Measurements from ENCODE around the gene LHX8. TPM values are rescaled to one million over a fixed set of nuclear protein-coding genes. Genes with fewer than 3 reads are reported as not detected.

The LHX8 gene
- total RNA-seq, 4 donors from 2014 or later, result not detected

DNA sequence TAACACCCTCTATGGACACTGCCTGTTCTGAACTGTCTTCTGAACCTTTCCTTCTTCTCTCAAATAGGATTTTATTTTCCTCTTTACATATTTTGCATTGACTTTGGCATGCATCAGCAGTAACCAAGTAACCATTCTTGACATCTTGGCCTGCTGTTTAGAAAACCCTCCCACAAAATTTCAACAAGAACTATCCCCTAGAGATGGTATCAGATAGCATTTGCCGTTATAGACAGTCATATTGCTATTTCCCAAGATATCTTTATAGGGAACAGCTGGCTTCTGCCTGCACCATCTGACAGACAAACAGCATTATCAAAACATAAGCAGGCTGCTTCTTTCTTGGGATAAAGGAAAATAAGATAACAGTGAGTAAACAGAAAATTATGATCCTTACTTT is 54.7 kb downstream of the LHX8 start:
- 70 to 77% methylated on average over 1 of the region's 1 CpG for WGBS, 2 donors
- H3K4me3 ChIP-seq (ENCODE audit: low read depth, poor library complexity, severe bottlenecking), result no peak overlapping the region
- DNase-seq (ENCODE audit: low spot score in 2 of 2), result no peak
- TF ChIP-seq, protein P1, sequence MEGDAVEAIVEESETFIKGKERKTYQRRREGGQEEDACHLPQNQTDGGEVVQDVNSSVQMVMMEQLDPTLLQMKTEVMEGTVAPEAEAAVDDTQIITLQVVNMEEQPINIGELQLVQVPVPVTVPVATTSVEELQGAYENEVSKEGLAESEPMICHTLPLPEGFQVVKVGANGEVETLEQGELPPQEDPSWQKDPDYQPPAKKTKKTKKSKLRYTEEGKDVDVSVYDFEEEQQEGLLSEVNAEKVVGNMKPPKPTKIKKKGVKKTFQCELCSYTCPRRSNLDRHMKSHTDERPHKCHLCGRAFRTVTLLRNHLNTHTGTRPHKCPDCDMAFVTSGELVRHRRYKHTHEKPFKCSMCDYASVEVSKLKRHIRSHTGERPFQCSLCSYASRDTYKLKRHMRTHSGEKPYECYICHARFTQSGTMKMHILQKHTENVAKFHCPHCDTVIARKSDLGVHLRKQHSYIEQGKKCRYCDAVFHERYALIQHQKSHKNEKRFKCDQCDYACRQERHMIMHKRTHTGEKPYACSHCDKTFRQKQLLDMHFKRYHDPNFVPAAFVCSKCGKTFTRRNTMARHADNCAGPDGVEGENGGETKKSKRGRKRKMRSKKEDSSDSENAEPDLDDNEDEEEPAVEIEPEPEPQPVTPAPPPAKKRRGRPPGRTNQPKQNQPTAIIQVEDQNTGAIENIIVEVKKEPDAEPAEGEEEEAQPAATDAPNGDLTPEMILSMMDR (IDR thresholded peaks at IDR 0.05), result no peak
- TF ChIP-seq POLR2A (IDR thresholded peaks at IDR 0.05), result no peak
- intact Hi-C loops (cut with DNase I; ENCODE audit: low total_unique reads), result no loop called here

DNA sequence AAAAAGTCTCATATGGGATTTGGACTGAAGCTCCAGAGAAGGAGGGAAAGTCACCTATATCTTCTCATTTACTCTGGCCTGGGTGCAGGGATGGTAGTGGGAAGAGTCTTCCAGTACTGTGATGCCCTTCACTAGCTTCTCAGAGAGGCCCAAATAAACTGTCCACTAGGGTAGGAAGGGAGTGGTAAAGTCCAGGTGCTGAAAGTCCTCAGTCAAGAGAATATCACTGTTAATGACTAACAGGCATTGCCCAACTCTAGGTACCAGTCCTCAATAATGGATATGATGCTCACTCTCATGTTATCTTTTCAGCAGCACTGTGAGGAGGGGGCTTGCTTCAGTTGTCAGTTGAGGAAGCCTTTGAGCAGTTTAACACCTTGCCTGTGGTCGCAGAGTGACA is 64.0 kb downstream of the LHX8 start:
- intact Hi-C loops (cut with DNase I; ENCODE audit: low total_unique reads), result no loop called here
- TF ChIP-seq, protein P1 (IDR thresholded peaks at IDR 0.05), result no peak
- no peak for TF ChIP-seq POLR2A (IDR thresholded peaks at IDR 0.05)
- H3K4me3 ChIP-seq (ENCODE audit: low read depth, poor library complexity, severe bottlenecking), result no peak overlapping the region
- WGBS, 2 donors, result 50 to 52% methylated on average over 1 of the region's 1 CpG
- no peak for DNase-seq (ENCODE audit: low spot score in 2 of 2)

DNA sequence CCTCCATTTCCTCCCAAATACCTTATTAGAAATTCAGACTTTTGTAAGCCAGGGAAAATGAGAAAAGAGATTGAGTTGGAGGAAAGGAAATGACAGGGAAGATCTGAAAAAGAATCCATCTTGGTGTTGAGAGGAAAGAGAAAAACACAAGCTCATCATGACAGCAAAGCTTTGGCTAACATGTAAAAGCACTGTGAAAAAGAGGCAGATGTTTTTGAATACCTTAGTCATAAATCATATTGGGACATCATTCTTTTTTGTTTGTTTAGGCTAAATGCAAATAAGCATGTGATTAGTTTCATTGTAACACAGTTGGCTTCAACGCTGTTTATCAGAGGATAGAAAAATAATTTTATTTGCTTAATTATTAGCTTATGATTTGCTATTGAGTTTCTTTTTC is 64.6 kb downstream of the LHX8 start:
- intact Hi-C loops (cut with DNase I; ENCODE audit: low total_unique reads), result no loop called here
- TF ChIP-seq POLR2A (IDR thresholded peaks at IDR 0.05), result no peak
- TF ChIP-seq, protein P1 (IDR thresholded peaks at IDR 0.05), result no peak
- H3K4me3 ChIP-seq (ENCODE audit: low read depth, poor library complexity, severe bottlenecking), result no peak overlapping the region
- DNase-seq (ENCODE audit: low spot score in 2 of 2), result no peak
- WGBS, 2 donors, result 71 to 86% methylated on average over 1 of the region's 1 CpG

DNA sequence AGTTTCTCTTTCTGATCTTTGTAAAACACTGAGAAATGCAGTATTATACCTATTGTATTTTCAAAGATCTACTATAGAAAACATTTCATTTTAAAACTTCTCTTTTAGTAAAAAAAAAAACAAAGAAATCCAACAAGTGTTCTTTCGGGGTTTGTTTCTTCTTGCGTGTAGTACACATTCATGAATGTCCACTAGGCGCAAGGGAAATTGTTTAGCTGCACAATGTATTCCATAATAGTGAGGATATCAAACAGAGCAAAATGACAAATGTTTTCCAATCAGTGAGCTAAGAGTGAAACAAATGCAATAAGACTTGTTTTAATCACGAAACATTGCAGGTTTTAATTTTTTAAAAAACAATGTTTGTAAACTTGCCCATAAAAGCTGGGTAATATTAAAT is 68.6 kb downstream of the LHX8 start:
- intact Hi-C loops (cut with DNase I; ENCODE audit: low total_unique reads), result no loop called here
- TF ChIP-seq, protein P1 (IDR thresholded peaks at IDR 0.05), result no peak
- TF ChIP-seq POLR2A (IDR thresholded peaks at IDR 0.05), result no peak

DNA sequence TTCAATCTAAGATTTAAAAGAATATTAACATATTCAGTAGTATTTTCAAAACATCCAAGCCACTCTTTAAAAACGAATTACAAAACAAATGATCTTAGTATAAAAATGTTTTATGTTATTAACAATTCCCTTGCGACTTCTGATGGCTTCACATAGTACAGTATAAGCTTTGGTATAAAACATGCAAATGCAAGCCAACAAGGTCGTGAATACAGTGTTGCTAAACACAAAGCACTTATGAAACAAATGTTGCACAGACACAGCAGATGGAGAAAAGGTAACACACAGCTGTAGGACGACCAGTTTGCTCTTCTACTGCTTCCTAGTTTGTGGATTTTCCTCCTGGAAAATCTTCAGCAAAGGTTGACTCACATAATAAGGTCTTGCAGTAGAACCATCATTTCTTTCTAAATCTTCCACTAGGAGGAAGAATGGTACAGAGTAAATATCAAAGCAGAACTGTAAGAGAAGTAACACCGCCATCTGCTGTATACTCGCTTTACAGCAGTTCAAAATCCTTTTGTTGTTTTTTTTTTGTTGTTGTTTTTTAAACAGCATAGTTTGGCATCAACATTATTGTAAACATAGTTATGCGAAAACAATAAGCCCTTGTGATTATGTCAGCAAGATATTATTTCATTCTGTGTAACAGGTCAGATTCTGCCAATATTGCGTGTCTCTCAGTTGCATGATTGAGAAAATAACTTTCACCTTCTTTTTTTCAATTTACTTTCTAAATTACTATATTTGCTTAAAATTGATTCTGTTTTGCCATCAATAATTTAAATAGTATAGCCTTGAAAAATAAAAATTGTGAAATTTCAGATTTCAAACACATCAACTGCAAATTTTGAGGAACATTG is 69.5 kb downstream of the LHX8 start:
- H3K4me3 ChIP-seq (ENCODE audit: low read depth, poor library complexity, severe bottlenecking), result no peak overlapping the region
- no peak for TF ChIP-seq POLR2A (IDR thresholded peaks at IDR 0.05)
- TF ChIP-seq, protein P1 (IDR thresholded peaks at IDR 0.05), result no peak
- 24 to 25% methylated on average over 8 of the region's 8 CpGs for WGBS, 2 donors
- DNase-seq (ENCODE audit: low spot score in 2 of 2), result no peak
- intact Hi-C loops (cut with DNase I; ENCODE audit: low total_unique reads), result no loop called here

More for the DNA sequence above, 68.6 kb downstream of the LHX8 start:
- 89 to 91% methylated on average over 4 of the region's 4 CpGs for WGBS, 2 donors
- no peak overlapping the region for H3K4me3 ChIP-seq (ENCODE audit: low read depth, poor library complexity, severe bottlenecking)
- DNase-seq (ENCODE audit: low spot score in 2 of 2), result no peak

DNA sequence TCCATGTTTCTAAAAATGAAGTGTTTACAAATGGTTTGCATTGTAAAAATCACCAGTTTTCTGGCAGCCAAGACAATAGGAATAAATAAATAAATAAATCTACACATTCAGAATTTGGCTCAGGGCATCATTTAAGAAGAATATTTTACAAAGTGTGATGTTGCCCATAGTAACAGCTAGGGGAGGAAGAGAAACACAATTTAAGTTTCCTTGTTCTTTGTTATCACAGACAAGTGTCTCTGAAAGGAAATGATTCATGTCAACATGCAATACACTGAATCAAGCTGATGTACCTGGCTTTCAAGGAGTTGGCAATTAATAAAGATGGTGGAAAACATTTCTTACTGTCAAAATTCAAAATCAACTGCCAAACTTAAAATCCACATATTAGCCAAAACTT is 74.7 kb downstream of the LHX8 start:
- DNase-seq (ENCODE audit: low spot score in 2 of 2), result no peak
- TF ChIP-seq, protein P1 (IDR thresholded peaks at IDR 0.05), result no peak
- TF ChIP-seq POLR2A (IDR thresholded peaks at IDR 0.05), result no peak
- intact Hi-C loops (cut with DNase I; ENCODE audit: low total_unique reads), result no loop called here
- no peak overlapping the region for H3K4me3 ChIP-seq (ENCODE audit: low read depth, poor library complexity, severe bottlenecking)

All from lower leg skin (tissue), 4 donors.